Stimulated activated naive CD4-positive, alpha-beta T cell (primary cell): ENCODE data around the gene CDON.
A peak's percentile ranks its signal among the peaks of the same experiment; 100 is the strongest.

Source experiments
- DNase-seq, 6 experiments: peaks; one replicate each; lab custom pipeline; 2025; lab: John Stamatoyannopoulos, UW

CDON gene

GRCh38 chr11:126062679-126063506, at the start of gene CDON:
CDON (minus strand) TSS chr11:126062866; CDS start chr11:126023476, 39,390 bp downstream.
- peak; percentile 87 to 99 (median 92) for DNase-seq

GRCh38 chr11:126111458-126112116, 48.9 kb upstream of the CDON start:
- no peak for DNase-seq

GRCh38 chr11:126109941-126110731, 47.5 kb upstream of the CDON start:
- DNase-seq = no peak

GRCh38 chr11:126106594-126107328, 44.1 kb upstream of the CDON start:
- DNase-seq = no peak

- no peak for DNase-seq
Measured at GRCh38 chr11:126105748-126106080, 43.0 kb upstream of the CDON start.

GRCh38 chr11:126105022-126105747, 42.5 kb upstream of the CDON start:
- no peak for DNase-seq

- no peak for DNase-seq
Measured at GRCh38 chr11:126104420-126104819, 41.8 kb upstream of the CDON start.

GRCh38 chr11:126103150-126103549, 40.5 kb upstream of the CDON start:
- DNase-seq = no peak

GRCh38 chr11:126102436-126102981, 39.8 kb upstream of the CDON start:
- no peak for DNase-seq

- no peak for DNase-seq
Measured at GRCh38 chr11:126101930-126102283, 39.2 kb upstream of the CDON start.

GRCh38 chr11:126101251-126101929, 38.7 kb upstream of the CDON start:
- no peak for DNase-seq

- no peak for DNase-seq
Measured at GRCh38 chr11:126100716-126101115, 38.0 kb upstream of the CDON start.

GRCh38 chr11:126098204-126098769, 35.6 kb upstream of the CDON start:
- no peak for DNase-seq

- no peak for DNase-seq
Measured at GRCh38 chr11:126095745-126096144, 33.1 kb upstream of the CDON start.

GRCh38 chr11:126090452-126090851, 27.8 kb upstream of the CDON start:
- DNase-seq = no peak

GRCh38 chr11:126088999-126089398, 26.3 kb upstream of the CDON start:
- no peak for DNase-seq

GRCh38 chr11:126086248-126086647, 23.6 kb upstream of the CDON start:
- DNase-seq = no peak

- no peak for DNase-seq
Measured at GRCh38 chr11:126084608-126084912, 21.9 kb upstream of the CDON start.

GRCh38 chr11:126083829-126084607, 21.4 kb upstream of the CDON start:
- peak; percentile 4 to 73 (median 44) for DNase-seq
